ENCODE measurements around the gene DNTTIP2.
A peak's percentile ranks its signal among the peaks of the same experiment; 100 is the strongest.

DNTTIP2 gene

DNA sequence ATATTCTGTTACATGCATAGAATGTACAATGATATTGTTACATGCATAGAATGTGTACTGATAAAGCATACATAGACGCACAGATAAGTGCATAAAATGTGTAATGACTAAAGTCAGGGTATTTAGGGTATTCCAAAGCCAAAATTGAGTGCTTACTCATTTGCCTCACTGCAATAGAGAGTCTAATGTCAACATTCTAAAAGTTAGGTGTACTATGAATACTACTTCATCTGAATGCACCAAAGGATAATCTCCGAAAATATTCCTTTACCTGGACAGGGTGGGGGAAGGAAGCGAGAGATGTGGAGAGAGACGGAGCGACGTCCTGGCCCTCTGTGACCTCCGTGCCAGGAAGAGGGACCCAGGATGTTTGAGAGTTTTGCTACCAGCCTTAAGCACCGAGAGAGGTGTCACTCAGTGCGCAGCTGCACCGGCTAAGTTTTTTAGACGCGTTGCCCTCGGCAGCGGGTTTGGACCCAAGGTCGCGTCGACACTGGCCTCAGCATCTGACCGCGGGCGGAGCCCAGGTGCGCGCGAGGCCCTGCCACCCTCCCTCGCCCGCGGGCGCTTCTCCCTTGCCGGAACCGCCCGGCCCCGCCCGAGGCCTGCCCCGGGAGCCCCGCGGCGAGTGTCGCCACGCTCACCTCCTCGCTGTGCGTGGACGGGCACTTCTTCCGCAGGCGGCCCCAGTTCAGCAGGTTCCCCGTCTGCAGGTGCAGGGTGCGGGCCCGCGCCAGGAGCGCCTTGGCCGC lies 29.6 kb upstream of the DNTTIP2 start:
- TF ChIP-seq, protein P1, sequence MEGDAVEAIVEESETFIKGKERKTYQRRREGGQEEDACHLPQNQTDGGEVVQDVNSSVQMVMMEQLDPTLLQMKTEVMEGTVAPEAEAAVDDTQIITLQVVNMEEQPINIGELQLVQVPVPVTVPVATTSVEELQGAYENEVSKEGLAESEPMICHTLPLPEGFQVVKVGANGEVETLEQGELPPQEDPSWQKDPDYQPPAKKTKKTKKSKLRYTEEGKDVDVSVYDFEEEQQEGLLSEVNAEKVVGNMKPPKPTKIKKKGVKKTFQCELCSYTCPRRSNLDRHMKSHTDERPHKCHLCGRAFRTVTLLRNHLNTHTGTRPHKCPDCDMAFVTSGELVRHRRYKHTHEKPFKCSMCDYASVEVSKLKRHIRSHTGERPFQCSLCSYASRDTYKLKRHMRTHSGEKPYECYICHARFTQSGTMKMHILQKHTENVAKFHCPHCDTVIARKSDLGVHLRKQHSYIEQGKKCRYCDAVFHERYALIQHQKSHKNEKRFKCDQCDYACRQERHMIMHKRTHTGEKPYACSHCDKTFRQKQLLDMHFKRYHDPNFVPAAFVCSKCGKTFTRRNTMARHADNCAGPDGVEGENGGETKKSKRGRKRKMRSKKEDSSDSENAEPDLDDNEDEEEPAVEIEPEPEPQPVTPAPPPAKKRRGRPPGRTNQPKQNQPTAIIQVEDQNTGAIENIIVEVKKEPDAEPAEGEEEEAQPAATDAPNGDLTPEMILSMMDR (conservative IDR thresholded peaks at IDR 0.05): no peak
- peak overlapping the region; percentile 86 for H3K27ac ChIP-seq

DNA sequence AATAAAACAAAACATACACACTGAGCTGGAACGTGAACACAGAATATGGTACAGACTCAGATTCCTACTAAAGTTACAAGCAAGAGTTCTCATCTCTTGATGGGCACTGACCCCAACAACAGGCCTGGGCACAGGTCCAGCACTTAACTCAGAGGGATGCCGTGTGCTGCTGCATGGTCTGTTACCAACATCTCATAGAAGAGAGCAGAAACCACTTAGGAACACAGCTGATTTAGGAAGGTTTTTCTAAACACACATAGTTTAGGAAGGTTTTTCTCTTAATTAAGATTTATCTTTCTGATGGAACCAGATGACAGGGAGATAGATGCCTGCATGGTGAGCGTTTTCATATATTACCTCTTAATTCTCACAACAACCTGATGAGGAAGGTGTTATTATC lies 28.7 kb upstream of the DNTTIP2 start:
- TF ChIP-seq, protein P1 (conservative IDR thresholded peaks at IDR 0.05): no peak
- H3K27ac ChIP-seq: peak overlapping the region; percentile 86; the same call in 1 of the 2 replicates

DNA sequence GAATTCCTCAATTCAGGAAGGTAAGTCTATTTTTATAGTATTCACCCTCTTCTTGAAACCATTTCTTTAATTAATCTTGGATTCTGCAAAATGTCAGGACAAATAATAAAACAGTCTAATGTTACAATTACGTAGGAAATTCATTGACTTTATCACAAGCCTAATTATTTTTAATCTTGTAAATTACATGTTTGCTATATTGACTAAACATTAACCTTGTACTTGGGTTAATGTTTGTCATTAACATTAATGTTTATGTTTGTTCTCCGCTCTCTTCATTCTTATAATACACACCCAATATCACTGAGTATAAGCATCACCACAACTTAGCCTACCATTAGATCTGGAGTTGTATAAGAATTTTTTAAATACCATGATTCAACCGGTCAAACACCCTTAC lies 27.5 kb upstream of the DNTTIP2 start:
- TF ChIP-seq, protein P1 (conservative IDR thresholded peaks at IDR 0.05): no peak
- no peak overlapping the region for H3K27ac ChIP-seq

DNA sequence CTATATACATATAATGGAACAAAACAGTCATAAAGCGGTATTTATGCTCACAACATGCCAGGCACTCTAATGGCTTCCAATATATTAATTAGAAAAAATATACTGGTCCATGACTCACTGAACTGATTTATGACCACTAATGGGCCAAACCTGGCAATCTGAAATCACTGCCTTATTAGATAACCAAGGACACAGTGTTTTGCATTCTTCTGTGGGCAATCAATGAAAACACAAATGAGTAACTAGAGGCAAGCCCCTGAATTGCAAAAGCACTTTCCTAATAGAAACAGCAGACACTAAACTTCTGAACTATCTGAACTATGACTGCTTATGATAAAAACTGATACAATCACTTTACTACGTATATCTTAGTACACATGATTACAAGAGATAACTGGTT lies 26.7 kb upstream of the DNTTIP2 start:
- TF ChIP-seq, protein P1 (conservative IDR thresholded peaks at IDR 0.05): no peak
- no peak overlapping the region; the same call in 1 of the 2 replicates for H3K27ac ChIP-seq

DNA sequence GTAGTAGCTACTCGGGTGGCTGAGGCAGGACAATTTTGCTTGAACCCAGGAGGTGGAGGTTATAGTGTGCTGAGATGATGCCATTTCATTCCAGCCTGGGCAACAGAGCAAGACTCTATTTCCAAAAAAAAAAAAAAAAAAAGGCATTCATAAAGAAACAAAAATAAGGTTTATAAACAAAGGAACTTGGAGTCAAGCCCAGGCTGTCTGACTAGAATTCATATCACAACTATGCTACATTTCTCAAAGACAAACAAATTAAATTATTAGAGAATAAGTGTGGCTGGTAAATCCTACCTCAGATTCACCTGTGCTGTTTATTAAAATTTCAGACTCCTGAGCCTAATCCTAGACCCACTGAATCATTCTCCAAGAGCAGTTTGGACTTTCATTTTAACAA lies 26.0 kb upstream of the DNTTIP2 start:
- TF ChIP-seq, protein P1 (conservative IDR thresholded peaks at IDR 0.05): no peak
- peak overlapping the region; percentile 28; the same call in 1 of the 2 replicates for H3K27ac ChIP-seq

DNA sequence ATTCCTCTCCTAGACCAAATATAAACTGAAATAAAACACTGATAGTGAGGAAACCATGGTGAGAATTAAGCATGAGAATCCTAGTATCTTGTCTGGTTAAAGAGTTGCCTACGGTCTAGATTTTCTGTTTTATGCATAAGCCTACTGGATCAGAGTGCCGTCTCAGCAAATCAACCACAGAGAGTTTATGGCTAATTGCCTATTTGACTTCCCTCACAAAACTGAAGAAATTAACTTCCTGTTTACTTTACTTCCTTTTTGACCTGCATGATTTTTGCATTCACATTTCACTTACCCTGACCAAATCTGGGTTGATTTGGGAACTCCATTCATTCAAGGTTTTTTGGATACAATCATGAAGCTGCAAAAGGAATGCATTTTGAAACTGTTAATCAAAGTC lies 25.2 kb upstream of the DNTTIP2 start:
- peak overlapping the region; percentile 28 for H3K27ac ChIP-seq
- TF ChIP-seq, protein P1 (conservative IDR thresholded peaks at IDR 0.05): no peak

DNA sequence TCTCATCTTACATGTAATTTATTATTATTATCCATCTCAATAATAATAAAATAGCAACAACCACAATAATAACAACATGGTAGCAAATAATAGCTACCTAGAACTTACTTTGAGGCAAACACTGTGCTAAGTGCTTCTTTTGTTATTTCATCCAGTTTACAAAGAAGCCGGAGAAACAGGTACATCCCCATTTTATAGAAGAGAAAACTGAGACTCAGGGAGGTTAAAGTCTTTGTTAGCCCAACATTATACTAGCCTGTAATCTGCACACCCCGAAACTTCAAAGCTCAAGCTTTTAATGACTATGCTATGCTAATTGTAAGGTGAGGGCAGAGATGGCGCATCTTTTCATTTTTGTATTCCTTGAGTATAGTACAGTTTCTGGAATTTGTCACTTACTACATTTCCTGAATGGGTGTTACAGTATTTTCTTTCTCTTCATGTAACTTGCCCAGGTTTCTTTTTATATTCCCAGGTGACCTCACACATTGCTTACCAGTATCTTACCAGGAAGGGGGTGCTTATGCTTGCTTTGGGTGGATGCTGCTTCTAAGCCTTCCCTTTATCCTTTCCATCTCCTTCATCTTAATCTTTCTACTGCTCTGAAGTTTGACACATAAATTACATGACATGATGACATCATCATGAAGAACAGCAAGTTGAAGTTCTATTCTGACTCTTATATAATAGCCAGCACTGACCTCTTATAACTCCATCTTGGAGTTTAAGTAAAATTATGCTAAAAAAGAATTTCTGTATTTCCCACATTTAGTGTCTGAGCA lies 21.9 kb upstream of the DNTTIP2 start:
- H3K27ac ChIP-seq: no peak overlapping the region
- TF ChIP-seq, protein P1 (conservative IDR thresholded peaks at IDR 0.05): no peak

All from VCaP (cell line).